CD14-positive monocyte (primary cell): ENCODE data around the gene ITPR1. TPM values are rescaled to one million over a fixed set of nuclear protein-coding genes. Genes with fewer than 3 reads are reported as not detected.

Source experiments
- DNase-seq, 3 donors: peaks; one replicate each; pipeline ENCODE4 v3.0.0-alpha.2; 2011 to 2022
- H2AFZ ChIP-seq: 2 replicates; pipeline ENCODE4 v1.6.0; 2012; ENCODE audit warnings: mild to moderate bottlenecking, low read depth, low read length, inconsistent platforms; ENCODE audit not compliant: insufficient read depth, poor library complexity, severe bottlenecking
- H3K27ac ChIP-seq, 2 donors: 1 replicate in 1 of 2; 2 replicates in 1 of 2; pipeline ENCODE4 v1.5.1; 2012 to 2013; ENCODE audit warnings: low read length in 2 of 2, control low read depth in 1 of 2, inconsistent platforms in 1 of 2, low read depth in 1 of 2, mild to moderate bottlenecking in 1 of 2
- H3K27me3 ChIP-seq, 2 donors: one replicate each; pipeline versions ENCODE4 v1.6.0 to v1.6.1; 2011 to 2013; ENCODE audit warnings: low read length in 2 of 2; ENCODE audit not compliant: control insufficient read depth in 2 of 2, insufficient read depth in 2 of 2
- H3K36me3 ChIP-seq, 2 donors: replicated peaks in 1 of 2; 1 replicate in 1 of 2; 2 replicates in 1 of 2; pipeline versions ENCODE4 v1.5.1 to v1.6.1; 2012 to 2013; ENCODE audit warnings: low read length in 2 of 2, control low read depth in 1 of 2, inconsistent platforms in 1 of 2, mild to moderate bottlenecking in 1 of 2; ENCODE audit not compliant: insufficient read depth in 2 of 2, control insufficient read depth in 1 of 2
- H3K4me1 ChIP-seq, 2 donors: 1 replicate in 1 of 2; 2 replicates in 1 of 2; pipeline versions ENCODE4 v1.5.1 to v1.6.1; 2012 to 2013; ENCODE audit warnings: low read length in 2 of 2, control low read depth in 1 of 2, inconsistent platforms in 1 of 2, mild to moderate bottlenecking in 1 of 2, moderate library complexity in 1 of 2; ENCODE audit not compliant: insufficient read depth in 2 of 2, control insufficient read depth in 1 of 2
- H3K4me2 ChIP-seq: replicated peaks from 2 replicates; pipeline ENCODE3; 2012; ENCODE audit warnings: low read length, moderate library complexity, mild to moderate bottlenecking; ENCODE audit not compliant: poor library complexity, severe bottlenecking; ENCODE audit errors: extremely low read depth
- H3K4me3 ChIP-seq, 3 experiments: fragments of 200-600 bp in 1 of 3; sonication (generic) in 1 of 3; replicated peaks in 1 of 3; 1 replicate in 2 of 3; 2 replicates in 1 of 3; pipeline ENCODE4 v1.5.1; 2011 to 2013; ENCODE audit warnings: low read length in 3 of 3, mild to moderate bottlenecking in 3 of 3, control low read depth in 2 of 3, low read depth in 2 of 3, inconsistent platforms in 1 of 3, moderate library complexity in 1 of 3
- H3K79me2 ChIP-seq: 2 replicates; pipeline ENCODE4 v1.6.0; 2012; ENCODE audit warnings: mild to moderate bottlenecking, control low read depth, inconsistent platforms, low read length, moderate library complexity; ENCODE audit not compliant: insufficient read depth
- H3K9ac ChIP-seq: 2 replicates; pipeline ENCODE4 v1.6.0; 2017; ENCODE audit warnings: low read length, mild to moderate bottlenecking; ENCODE audit not compliant: insufficient read depth, poor library complexity, severe bottlenecking
- H3K9me3 ChIP-seq, 2 donors: replicated peaks in 1 of 2; 1 replicate in 1 of 2; 2 replicates in 1 of 2; pipeline versions ENCODE4 v1.5.1 to v1.6.1; 2012 to 2013; ENCODE audit warnings: low read length in 2 of 2, control low read depth in 1 of 2; ENCODE audit not compliant: control insufficient read depth in 1 of 2, insufficient read depth in 1 of 2
- H4K20me1 ChIP-seq: 2 replicates; pipeline ENCODE4 v1.6.0; 2012; ENCODE audit warnings: mild to moderate bottlenecking, low read length, control low read depth, moderate library complexity; ENCODE audit not compliant: insufficient read depth
- H3K27ac Mint-ChIP-seq, 7 donors: one replicate each; pipeline ENCODE4 v1.8.0; 2020; ENCODE audit warnings: mild to moderate bottlenecking in 7 of 7, mixed read lengths in 7 of 7, moderate library complexity in 6 of 7, inconsistent platforms in 2 of 7
- H3K27me3 Mint-ChIP-seq, 3 donors: one replicate each; pipeline ENCODE4 v1.8.0; 2021 to 2022; ENCODE audit warnings: low read depth in 3 of 3, mild to moderate bottlenecking in 3 of 3, mixed read lengths in 3 of 3, moderate library complexity in 3 of 3, inconsistent platforms in 1 of 3
- H3K36me3 Mint-ChIP-seq, 2 donors: one replicate each; pipeline ENCODE4 v1.8.0; 2020; ENCODE audit warnings: mixed read lengths in 2 of 2, inconsistent platforms in 1 of 2, mild to moderate bottlenecking in 1 of 2
- H3K4me1 Mint-ChIP-seq: one replicate; pipeline ENCODE4 v1.8.0; 2020; ENCODE audit warnings: mild to moderate bottlenecking, mixed read lengths
- H3K4me3 Mint-ChIP-seq, 2 donors: one replicate each; pipeline ENCODE4 v1.8.0; 2020; ENCODE audit warnings: mild to moderate bottlenecking in 2 of 2, mixed read lengths in 2 of 2, moderate library complexity in 1 of 2
- H3K9me3 Mint-ChIP-seq, 7 donors: one replicate each; pipeline ENCODE4 v1.8.0; 2020 to 2022; ENCODE audit warnings: mixed read lengths in 7 of 7, mild to moderate bottlenecking in 6 of 7, moderate library complexity in 6 of 7, inconsistent platforms in 2 of 7
- CTCF ChIP-seq: fragments of 200-600 bp; IDR thresholded peaks from one replicate; pipeline ENCODE4 v1.8.0; 2022; ENCODE audit warnings: antibody characterized with exemption, mild to moderate bottlenecking
- WGBS: methylation state at CpG from one replicate; pipeline ENCODE4 v1.1.5; 2013; ENCODE audit warnings: missing lambda C conversion rate; ENCODE audit not compliant: insufficient coverage; 5-methylcytosine and 5-hydroxymethylcytosine counted together
- intact Hi-C, 2 donors: fragments of 100-400 bp; cut with micrococcal nuclease; formaldehyde crosslinking; loops; one replicate each; pipeline versions ENCODE4 v1.15.0 to v1.15.1; 2023
- polyA plus RNA-seq, 3 donors: library from polyadenylated mRNA; depleted of rRNA in 1 of 3; unstranded in 2 of 3; stranded (reverse) in 1 of 3; fragments of 300-500 nt in 2 of 3; fragments of >200 nt in 1 of 3; fragmentation: Illumina TruSeq in 2 of 3; gene quantifications; 1 replicate in 2 of 3; 2 replicates in 1 of 3; pipeline ENCODE4 v1.2.3, GENCODE V29; 2012 to 2021

Gene ITPR1
- polyA plus RNA-seq, 3 donors, result 3.2 to 21.1 (median 7.1) TPM

- H3K27me3 Mint-ChIP-seq, result no peaks in the 10 kb centered on the region
- TF ChIP-seq CTCF, result no peak
- no CpG with 5 or more reads among the region's 5 CpGs for WGBS
- H3K9me3 Mint-ChIP-seq, result peaks cover 0 to under 1% (median 0%) of the 10 kb centered on the region in 7 donors
- H3K79me2 ChIP-seq, result no peaks in the 10 kb centered on the region
- peak overlapping the region in 1 of 7 donors; percentile 66 for H3K27ac Mint-ChIP-seq
- no peak overlapping the region for H3K9ac ChIP-seq
- no peak overlapping the region for H3K4me3 Mint-ChIP-seq
- no peak overlapping the region for H3K4me2 ChIP-seq
- H3K4me1 ChIP-seq, result no peaks in the 10 kb centered on the region
- peaks cover 86 to 88% of the 10 kb centered on the region in 2 donors for H3K36me3 Mint-ChIP-seq
- H3K27ac ChIP-seq, result no peak overlapping the region
- no peaks in the 10 kb centered on the region for H4K20me1 ChIP-seq
- intact Hi-C loops, result no loop called here
- peaks cover 31 to 96% of the 10 kb centered on the region in 2 donors for H3K36me3 ChIP-seq
- no peaks in the 10 kb centered on the region for H3K27me3 ChIP-seq
- no peak overlapping the region for H2AFZ ChIP-seq
- no peaks in the 10 kb centered on the region for H3K9me3 ChIP-seq
- peaks cover 4% of the 10 kb centered on the region for H3K4me1 Mint-ChIP-seq
- H3K4me3 ChIP-seq, result no peak overlapping the region
- DNase-seq, result no peak
These were observed 308.7 kb downstream of the ITPR1 start for GRCh38 chr3:4801892-4802291.

GRCh38 chr3:4802903-4803302 is 309.8 kb downstream of the ITPR1 start:
- Histone ChIP-seq H2AFZ (no peak overlapping the region), H3K4me3 (no peak overlapping the region), H3K4me2 (no peak overlapping the region), H3K4me1 (no peaks in the 10 kb centered on the region), H3K9me3 (no peaks in the 10 kb centered on the region), H3K79me2 (no peaks in the 10 kb centered on the region), H3K9ac (no peak overlapping the region), H3K36me3 (peaks cover 40 to 96% of the 10 kb centered on the region in 2 donors), H3K27me3 (no peaks in the 10 kb centered on the region), H4K20me1 (no peaks in the 10 kb centered on the region), H3K27ac (no peak overlapping the region)
- Mint-ChIP-seq H3K27me3 (no peaks in the 10 kb centered on the region), H3K36me3 (peaks cover 86 to 90% of the 10 kb centered on the region in 2 donors), H3K4me3 (no peak overlapping the region), H3K9me3 (no peaks in the 10 kb centered on the region), H3K27ac (peak overlapping the region in 1 of 7 donors; percentile 8), H3K4me1 (peaks cover 4% of the 10 kb centered on the region)
- WGBS, result 100% methylated on average over 1 of the region's 8 CpGs
- intact Hi-C loops, result no loop called here
- no peak for DNase-seq
- TF ChIP-seq CTCF, result no peak
